Measurements from ENCODE around the gene KIAA0513.

GRCh38 chr16:85075236-85075924 is 47.8 kb downstream of the KIAA0513 start:
- TF ChIP-seq ZNF589 (CRISPR knock-in tag; conservative IDR thresholded peaks at IDR 0.05) (no peak), HOXA7 (CRISPR knock-in tag; IDR thresholded peaks at IDR 0.05) (no peak), ZNF280D (CRISPR knock-in tag; IDR thresholded peaks at IDR 0.05) (no peak), REPIN1 (CRISPR knock-in tag; IDR thresholded peaks at IDR 0.05; ENCODE audit: borderline replicate concordance, low read depth) (no peak), ZNF224 (CRISPR knock-in tag; IDR thresholded peaks at IDR 0.05) (no peak), ATF3 (CRISPR knock-in tag; IDR thresholded peaks at IDR 0.05) (no peak), MLX (CRISPR knock-in tag; IDR thresholded peaks at IDR 0.05) (no peak), TEAD2 (CRISPR knock-in tag; IDR thresholded peaks at IDR 0.05) (no peak)
- TF ChIP-seq, protein P1, sequence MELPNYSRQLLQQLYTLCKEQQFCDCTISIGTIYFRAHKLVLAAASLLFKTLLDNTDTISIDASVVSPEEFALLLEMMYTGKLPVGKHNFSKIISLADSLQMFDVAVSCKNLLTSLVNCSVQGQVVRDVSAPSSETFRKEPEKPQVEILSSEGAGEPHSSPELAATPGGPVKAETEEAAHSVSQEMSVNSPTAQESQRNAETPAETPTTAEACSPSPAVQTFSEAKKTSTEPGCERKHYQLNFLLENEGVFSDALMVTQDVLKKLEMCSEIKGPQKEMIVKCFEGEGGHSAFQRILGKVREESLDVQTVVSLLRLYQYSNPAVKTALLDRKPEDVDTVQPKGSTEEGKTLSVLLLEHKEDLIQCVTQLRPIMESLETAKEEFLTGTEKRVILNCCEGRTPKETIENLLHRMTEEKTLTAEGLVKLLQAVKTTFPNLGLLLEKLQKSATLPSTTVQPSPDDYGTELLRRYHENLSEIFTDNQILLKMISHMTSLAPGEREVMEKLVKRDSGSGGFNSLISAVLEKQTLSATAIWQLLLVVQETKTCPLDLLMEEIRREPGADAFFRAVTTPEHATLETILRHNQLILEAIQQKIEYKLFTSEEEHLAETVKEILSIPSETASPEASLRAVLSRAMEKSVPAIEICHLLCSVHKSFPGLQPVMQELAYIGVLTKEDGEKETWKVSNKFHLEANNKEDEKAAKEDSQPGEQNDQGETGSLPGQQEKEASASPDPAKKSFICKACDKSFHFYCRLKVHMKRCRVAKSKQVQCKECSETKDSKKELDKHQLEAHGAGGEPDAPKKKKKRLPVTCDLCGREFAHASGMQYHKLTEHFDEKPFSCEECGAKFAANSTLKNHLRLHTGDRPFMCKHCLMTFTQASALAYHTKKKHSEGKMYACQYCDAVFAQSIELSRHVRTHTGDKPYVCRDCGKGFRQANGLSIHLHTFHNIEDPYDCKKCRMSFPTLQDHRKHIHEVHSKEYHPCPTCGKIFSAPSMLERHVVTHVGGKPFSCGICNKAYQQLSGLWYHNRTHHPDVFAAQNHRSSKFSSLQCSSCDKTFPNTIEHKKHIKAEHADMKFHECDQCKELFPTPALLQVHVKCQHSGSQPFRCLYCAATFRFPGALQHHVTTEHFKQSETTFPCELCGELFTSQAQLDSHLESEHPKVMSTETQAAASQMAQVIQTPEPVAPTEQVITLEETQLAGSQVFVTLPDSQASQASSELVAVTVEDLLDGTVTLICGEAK (IDR thresholded peaks at IDR 0.05) = no peak
- TF ChIP-seq, protein P1 (CRISPR knock-in tag; IDR thresholded peaks at IDR 0.05) = no peak

All from HepG2 (cell line).